A673 (cell line): ENCODE data around the gene ATP10B. TPM values are rescaled to one million over a fixed set of nuclear protein-coding genes. Genes with fewer than 3 reads are reported as not detected.

Experiments used
- BruUV-seq: library from RNA; stranded (reverse); fragments of 400-500 nt; replicated peaks from 2 replicates; lab custom pipeline; 2021; lab: Mats Ljungman, UMichigan
- CTCF ChIA-PET: fragments of 300-600 bp; sonication (Branson Sonifier 250); formaldehyde crosslinking; loops from one replicate; lab custom pipeline; 2022; ENCODE audit warnings: antibody characterized with exemption; lab: Charles Lee
- POLR2A ChIA-PET: fragments of 300-600 bp; sonication (Branson Sonifier 250); formaldehyde crosslinking; loops from one replicate; lab custom pipeline; 2022; ENCODE audit warnings: antibody characterized with exemption; ENCODE audit not compliant: low non-redundant PET; lab: Charles Lee
- DNase-seq: peaks from one replicate; pipeline ENCODE4 v3.0.0-alpha.2; 2015; ENCODE audit warnings: low spot score
- H3K27ac ChIP-seq: fragments of 200-600 bp; sonication (generic); 2 replicates; pipeline ENCODE4 v1.5.1; 2016; ENCODE audit warnings: mixed run types, low read depth, mild to moderate bottlenecking, mixed read lengths, antibody characterized with exemption, low read length; ENCODE audit not compliant: poor library complexity, severe bottlenecking
- H3K27me3 ChIP-seq: fragments of 200-600 bp; sonication (generic); replicated peaks from 2 replicates; pipeline ENCODE4 v1.6.1; 2017; ENCODE audit warnings: mixed run types, low read depth, mild to moderate bottlenecking, mixed read lengths, antibody characterized with exemption, low read length; ENCODE audit not compliant: insufficient read depth, poor library complexity
- H3K36me3 ChIP-seq: fragments of 200-600 bp; sonication (generic); 2 replicates; pipeline ENCODE4 v1.6.1; 2016; ENCODE audit warnings: mixed run types, mild to moderate bottlenecking, mixed read lengths, antibody characterized with exemption, low read length; ENCODE audit not compliant: insufficient read depth, poor library complexity, severe bottlenecking
- H3K4me1 ChIP-seq: fragments of 200-600 bp; sonication (generic); 2 replicates; pipeline ENCODE4 v1.6.1; 2017; ENCODE audit warnings: mixed run types, mild to moderate bottlenecking, mixed read lengths, antibody characterized with exemption, low read length; ENCODE audit not compliant: insufficient read depth, poor library complexity, severe bottlenecking
- H3K4me3 ChIP-seq: fragments of 200-600 bp; sonication (generic); 2 replicates; pipeline ENCODE4 v1.5.1; 2016; ENCODE audit warnings: low read depth, mixed run types, mild to moderate bottlenecking, mixed read lengths, low read length; ENCODE audit not compliant: poor library complexity, severe bottlenecking
- H3K9me3 ChIP-seq: fragments of 200-600 bp; sonication (generic); 2 replicates; pipeline ENCODE4 v1.6.1; 2016; ENCODE audit warnings: mixed run types, low read depth, mild to moderate bottlenecking, mixed read lengths, antibody characterized with exemption, low read length; ENCODE audit not compliant: poor library complexity, severe bottlenecking
- CTCF ChIP-seq: fragments of 300-800, 200-600 bp; sonication (generic); conservative IDR thresholded peaks from 2 replicates; pipeline ENCODE4 v1.5.1; 2017; ENCODE audit warnings: low read depth, mild to moderate bottlenecking, antibody characterized with exemption, low read length, moderate library complexity, mixed read lengths
- EZH2 ChIP-seq: fragments of 200-600 bp; sonication (generic); IDR thresholded peaks from 2 replicates; pipeline ENCODE4 v1.6.1; 2017; ENCODE audit warnings: borderline replicate concordance, low read depth, mild to moderate bottlenecking, mixed read lengths, antibody characterized with exemption, low read length; ENCODE audit not compliant: poor library complexity, severe bottlenecking
- intact Hi-C: fragments of 100-400 bp; cut with micrococcal nuclease; formaldehyde crosslinking; loops from one replicate; pipeline ENCODE4 v1.10.0; 2022; ENCODE audit not compliant: unreplicated experiment
- total RNA-seq: library from RNA; stranded (reverse); gene quantifications from 2 replicates; pipeline ENCODE4 v1.2.3, GENCODE V29; 2021

Gene ATP10B
- total RNA-seq, 1 experiment from 2014 or later, result not detected

GRCh38 chr5:160802592-160802991 is 49.4 kb downstream of the ATP10B start:
- Histone ChIP-seq H3K4me3 (no peak overlapping the region), H3K27ac (no peak overlapping the region), H3K4me1 (no peaks in the 10 kb centered on the region), H3K27me3 (no peaks in the 10 kb centered on the region), H3K9me3 (no peaks in the 10 kb centered on the region), H3K36me3 (no peaks in the 10 kb centered on the region)
- DNase-seq, result no peak
- ChIA-PET POLR2A (no interaction called here), CTCF (no interaction called here)
- BruUV-seq, result no TSS peak
- intact Hi-C loops, result no loop called here
- no peak for TF ChIP-seq CTCF
- no peak for TF ChIP-seq EZH2

- no peak overlapping the region for H3K4me3 ChIP-seq
- H3K27me3 ChIP-seq, result no peaks in the 10 kb centered on the region
- no peak overlapping the region for H3K27ac ChIP-seq
- TF ChIP-seq EZH2 (no peak), CTCF (no peak)
- H3K36me3 ChIP-seq, result no peaks in the 10 kb centered on the region
- H3K9me3 ChIP-seq, result no peaks in the 10 kb centered on the region
- H3K4me1 ChIP-seq, result no peaks in the 10 kb centered on the region
- no TSS peak for BruUV-seq
- ChIA-PET POLR2A (no interaction called here), CTCF (no interaction called here)
- intact Hi-C loops, result no loop called here
- no peak for DNase-seq
These were observed 51.4 kb downstream of the ATP10B start for GRCh38 chr5:160800375-160801275.

GRCh38 chr5:160799184-160799583 is 52.8 kb downstream of the ATP10B start:
- TF ChIP-seq EZH2, result no peak
- no peak for TF ChIP-seq CTCF
- Histone ChIP-seq H3K4me1 (no peaks in the 10 kb centered on the region), H3K9me3 (no peaks in the 10 kb centered on the region), H3K4me3 (no peak overlapping the region), H3K27ac (no peak overlapping the region), H3K36me3 (no peaks in the 10 kb centered on the region), H3K27me3 (no peaks in the 10 kb centered on the region)
- POLR2A ChIA-PET, result no interaction called here
- BruUV-seq, result no TSS peak
- intact Hi-C loops, result no loop called here
- no peak for DNase-seq
- CTCF ChIA-PET, result no interaction called here
